AG04450 (cell line): ENCODE data around the gene KIF3A. TPM values are rescaled to one million over a fixed set of nuclear protein-coding genes. Genes with fewer than 3 reads are reported as not detected.
A peak's percentile ranks its signal among the peaks of the same experiment; 100 is the strongest.

Experiments
- CTCF ChIA-PET: fragments of 300-600, 350-600 bp; formaldehyde crosslinking; extraction: SDS; loops from one replicate; lab custom pipeline; 2022; ENCODE audit warnings: antibody characterized with exemption, inconsistent platforms; lab: Charles Lee
- POLR2A ChIA-PET: fragments of 350-600 bp; formaldehyde crosslinking; extraction: SDS; loops from one replicate; lab custom pipeline; 2021; ENCODE audit warnings: antibody characterized with exemption, inconsistent platforms; lab: Yijun Ruan, JAX
- DNase-seq: peaks from one replicate; pipeline ENCODE4 v3.0.0-alpha.2; 2011; ENCODE audit warnings: low read depth, low spot score
- H3K27ac ChIP-seq: one replicate; pipeline ENCODE4 v1.5.1; 2012; ENCODE audit warnings: low read depth, low read length, control low read depth
- H3K27me3 ChIP-seq: one replicate; pipeline ENCODE4 v1.6.0; 2012; ENCODE audit warnings: low read length; ENCODE audit not compliant: control insufficient read depth, insufficient read depth
- H3K4me3 ChIP-seq: 2 replicates; pipeline ENCODE4 v1.5.1; 2011; ENCODE audit warnings: mild to moderate bottlenecking, low read depth, low read length, control low read depth
- H3K9me3 ChIP-seq: 2 replicates; pipeline ENCODE4 v1.5.1; 2012; ENCODE audit warnings: low read length; ENCODE audit not compliant: control insufficient read depth, insufficient read depth
- CTCF ChIP-seq: IDR thresholded peaks from 2 replicates; pipeline ENCODE4 v1.5.1; 2011; ENCODE audit warnings: low read depth, low read length, control low read depth, inconsistent platforms
- polyA plus RNA-seq: library from polyadenylated mRNA; depleted of rRNA; stranded (reverse); fragments of >200 nt; gene quantifications from 2 replicates; pipeline ENCODE4 v1.2.3, GENCODE V29; 2011

KIF3A gene
- polyA plus RNA-seq, 1 experiment, result 8.9 TPM

- CTCF ChIA-PET, result interaction anchor here (0.8 to 3.3 kb wide), 2 partner anchors 10 to 95 kb away, joined by 3 to 15 read pairs; no protein-coding TSS in a partner anchor
- POLR2A ChIA-PET, result no interaction called here
- Histone ChIP-seq H3K27me3 (no peaks in the 10 kb centered on the region), H3K9me3 (no peaks in the 10 kb centered on the region), H3K4me3 (no peak overlapping the region), H3K27ac (no peak overlapping the region)
- DNase-seq, result no peak
- TF ChIP-seq CTCF, result no peak
Observed at GRCh38 chr5:132725745-132726144, 11.6 kb downstream of the KIF3A start.

- H3K27me3 ChIP-seq, result no peaks in the 10 kb centered on the region
- CTCF ChIA-PET, result interaction anchor here (2.2 kb wide), 1 partner anchor 101 kb away, joined by 9 read pairs; no protein-coding TSS in a partner anchor
- no peak for TF ChIP-seq CTCF
- no peaks in the 10 kb centered on the region for H3K9me3 ChIP-seq
- no peak overlapping the region for H3K27ac ChIP-seq
- POLR2A ChIA-PET, result no interaction called here
- H3K4me3 ChIP-seq, result no peak overlapping the region
- no peak for DNase-seq
Observed at GRCh38 chr5:132718544-132719312, 18.6 kb downstream of the KIF3A start.

GRCh38 chr5:132714456-132715307, 22.7 kb downstream of the KIF3A start:
- Histone ChIP-seq H3K27ac (no peak overlapping the region), H3K27me3 (no peaks in the 10 kb centered on the region), H3K4me3 (no peak overlapping the region), H3K9me3 (no peaks in the 10 kb centered on the region)
- POLR2A ChIA-PET, result no interaction called here
- CTCF ChIA-PET, result interaction anchor here (0.6 to 2.7 kb wide), 15 partner anchors 11 to 1067 kb away, joined by 3 to 19 read pairs (median 4); no protein-coding TSS in a partner anchor
- no peak for DNase-seq
- peak; percentile 47 for TF ChIP-seq CTCF

GRCh38 chr5:132708645-132709044, 28.7 kb downstream of the KIF3A start:
- Histone ChIP-seq H3K27me3 (no peaks in the 10 kb centered on the region), H3K4me3 (no peak overlapping the region), H3K27ac (no peak overlapping the region), H3K9me3 (no peaks in the 10 kb centered on the region)
- ChIA-PET CTCF (interaction anchor here (0.7 to 1.0 kb wide), 4 partner anchors 9 to 495 kb away, joined by 3 to 11 read pairs (median 5); no protein-coding TSS in a partner anchor), POLR2A (no interaction called here)
- no peak for TF ChIP-seq CTCF
- no peak for DNase-seq
